Suppressor macrophage (primary cell): Measurements from ENCODE around the gene NOTCH3.

ENCODE experiments used
- DNase-seq, 4 experiments: peaks; one replicate each; pipeline ENCODE4 v3.0.0-alpha.2; 2020 to 2022

NOTCH3 gene

DNA sequence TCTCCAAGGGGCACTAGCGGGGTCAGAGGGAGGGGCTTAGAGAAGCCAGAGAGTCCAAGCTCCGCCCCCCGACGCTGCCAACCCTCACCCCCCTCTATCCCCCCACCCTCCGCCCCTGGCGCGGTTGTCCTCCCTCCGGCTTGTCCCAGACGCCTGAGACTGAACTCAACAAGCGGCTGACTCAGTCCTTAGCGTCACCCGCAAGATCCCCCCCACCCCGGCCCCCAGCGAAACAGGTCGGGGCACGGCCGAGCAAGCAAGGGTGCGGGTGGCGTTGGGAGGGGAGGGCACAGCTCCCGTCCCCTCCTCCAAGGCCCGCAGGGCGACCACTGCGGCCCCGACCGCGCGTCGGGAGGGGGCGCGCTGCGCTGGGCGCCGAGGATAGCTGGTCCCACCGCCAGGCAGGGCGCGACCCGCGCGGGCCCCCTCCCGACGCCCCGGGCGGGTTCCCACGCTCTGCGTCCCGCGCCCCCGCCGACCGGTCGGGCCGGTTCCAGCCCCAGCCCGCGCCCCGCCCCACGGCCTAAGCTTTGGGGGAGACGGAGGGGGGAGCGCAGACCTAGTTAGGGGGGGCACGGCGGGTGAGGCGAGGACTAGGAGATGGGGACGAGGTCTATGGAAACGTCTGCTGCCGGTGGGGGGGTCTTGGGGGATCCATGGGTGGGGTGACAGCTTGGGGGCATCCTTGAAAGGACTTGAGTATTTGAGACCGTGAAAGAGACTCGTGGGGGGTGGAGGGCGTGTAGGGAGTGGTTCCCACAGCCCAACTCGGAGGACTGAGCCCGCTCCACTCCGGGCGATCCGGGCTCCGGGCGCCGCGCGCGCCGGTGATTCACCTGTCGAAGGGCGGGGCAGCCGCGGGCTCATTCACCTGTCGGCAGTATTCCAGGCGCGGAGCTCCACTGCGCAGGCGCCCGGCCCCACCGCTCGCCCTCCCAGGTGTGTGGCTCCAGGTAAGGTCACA, 5.1 kb downstream of the NOTCH3 start:
- DNase-seq: peak; percentile 71 to 81 (median 76)

DNA sequence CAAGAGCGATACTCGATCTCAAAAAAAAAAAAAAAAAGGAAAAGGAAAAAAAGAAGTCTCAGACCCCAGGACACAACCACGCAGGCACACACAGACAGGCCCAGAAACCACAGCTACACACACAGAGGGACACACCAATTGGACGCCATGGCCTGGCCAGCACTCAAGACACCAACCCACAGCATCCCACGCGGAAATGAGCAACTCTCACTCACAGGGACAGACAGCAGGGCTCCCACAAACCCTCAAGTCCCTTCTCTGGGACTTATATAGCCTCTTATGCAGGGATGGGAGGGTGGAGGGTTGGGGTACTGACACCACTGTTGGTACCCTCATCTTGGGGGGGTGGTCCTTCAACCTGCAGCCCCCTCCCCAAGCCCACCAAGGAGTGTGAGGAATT, 5.9 kb downstream of the NOTCH3 start:
- DNase-seq: peak; percentile 82 to 93 (median 90)

DNA sequence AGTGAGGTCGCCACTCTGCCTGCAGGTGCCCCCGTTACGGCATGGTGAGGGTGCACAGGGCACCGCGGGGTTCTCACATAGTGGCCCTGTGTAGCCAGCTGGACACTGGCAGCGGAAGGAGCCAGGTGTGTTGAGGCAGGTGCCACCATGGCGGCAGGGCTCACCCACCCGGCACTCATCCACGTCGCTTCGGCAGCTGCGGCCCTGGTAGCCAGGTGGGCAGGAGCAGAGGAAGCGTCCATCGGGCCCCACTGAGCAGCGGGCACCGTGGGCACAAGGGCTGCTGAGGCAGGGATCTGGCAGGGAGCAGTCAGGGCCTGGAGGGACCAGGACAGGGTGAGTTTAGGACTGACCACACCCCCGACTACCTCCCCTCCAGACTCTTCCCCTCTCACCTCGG, 8.8 kb downstream of the NOTCH3 start:
- no peak for DNase-seq

DNA sequence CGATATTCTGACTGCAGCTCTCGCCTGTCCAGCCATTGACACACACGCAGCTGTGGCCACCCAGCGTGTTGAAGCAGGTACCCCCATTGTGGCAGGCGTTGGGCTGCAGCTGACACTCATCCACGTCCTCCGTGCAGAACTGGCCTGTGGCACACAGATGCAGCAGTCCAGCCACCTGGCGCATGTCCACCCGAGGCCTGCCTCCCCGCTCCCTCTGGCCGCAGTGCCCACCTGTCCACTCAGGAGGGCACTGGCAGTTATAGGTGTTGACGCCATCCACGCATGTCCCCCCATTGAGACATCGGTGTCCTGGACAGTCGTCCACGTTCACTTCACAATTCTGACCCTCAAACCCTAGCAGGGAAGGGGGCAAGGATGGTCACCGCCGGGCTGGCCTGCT, 9.3 kb downstream of the NOTCH3 start:
- no peak for DNase-seq

DNA sequence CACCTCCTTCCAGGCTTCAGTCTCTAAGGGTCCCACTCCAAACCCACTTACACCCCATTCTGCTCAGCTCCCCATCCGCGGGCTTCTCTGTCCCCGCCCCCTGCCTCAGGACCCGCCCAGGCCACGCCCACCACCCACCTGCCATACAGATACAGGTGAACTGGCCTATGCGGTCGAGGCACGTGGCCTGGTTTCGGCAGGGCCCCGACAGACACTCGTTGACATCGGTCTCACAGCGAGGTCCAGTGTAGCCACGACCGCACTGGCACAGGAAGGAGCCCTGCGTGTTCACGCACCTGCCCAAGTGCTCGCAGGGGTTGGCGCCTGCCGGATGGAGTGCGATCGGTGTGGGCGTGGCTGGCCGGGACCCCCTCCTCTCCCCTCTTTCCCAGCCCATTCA, 11.9 kb downstream of the NOTCH3 start:
- DNase-seq: no peak

DNA sequence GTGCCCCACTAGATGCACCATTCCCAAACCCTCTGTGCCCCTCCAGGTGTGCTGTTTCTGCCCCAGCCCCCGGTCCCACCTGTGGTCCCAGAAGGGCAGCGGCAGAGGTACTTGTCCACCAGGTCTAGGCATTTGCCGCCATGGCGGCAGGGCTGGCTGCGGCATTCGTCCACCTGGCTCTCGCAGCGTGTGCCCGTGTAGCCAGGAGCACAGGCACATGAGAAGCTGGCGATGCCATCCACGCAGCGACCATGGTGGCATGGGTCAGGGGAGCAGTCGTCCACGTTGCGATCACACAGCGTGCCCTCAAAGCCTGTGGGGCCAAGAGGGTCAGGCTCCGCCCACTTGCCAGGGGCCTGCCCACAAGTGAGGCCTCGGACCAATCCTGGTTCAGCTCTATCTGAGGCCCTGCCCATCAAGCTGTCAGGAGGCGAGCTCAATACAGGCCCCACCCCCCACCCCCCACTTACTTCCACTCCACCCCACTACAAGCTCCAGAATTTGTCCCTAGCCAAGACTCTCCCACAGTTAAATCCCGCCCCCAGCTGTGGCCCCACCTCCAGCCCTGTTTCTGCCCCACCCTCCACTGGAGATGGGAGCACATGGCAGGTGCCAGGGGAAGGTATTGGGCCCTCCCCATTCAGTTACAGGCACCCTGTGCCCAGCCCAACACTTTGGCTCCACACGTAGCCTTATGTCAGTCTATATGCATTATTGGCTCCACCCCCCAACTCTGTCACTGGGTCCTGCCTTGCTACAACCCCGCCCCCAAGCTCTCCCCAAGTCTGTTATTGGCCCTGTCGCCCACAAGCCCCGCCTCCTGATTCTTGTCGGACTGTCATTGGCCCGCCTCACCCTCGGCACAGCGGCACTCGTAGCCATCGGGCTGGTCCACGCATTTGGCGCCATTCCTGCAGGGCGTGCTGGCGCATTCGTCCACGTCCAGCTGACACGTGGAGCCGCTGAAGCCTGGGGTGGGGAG, 13.5 kb downstream of the NOTCH3 start:
- no peak for DNase-seq

DNA sequence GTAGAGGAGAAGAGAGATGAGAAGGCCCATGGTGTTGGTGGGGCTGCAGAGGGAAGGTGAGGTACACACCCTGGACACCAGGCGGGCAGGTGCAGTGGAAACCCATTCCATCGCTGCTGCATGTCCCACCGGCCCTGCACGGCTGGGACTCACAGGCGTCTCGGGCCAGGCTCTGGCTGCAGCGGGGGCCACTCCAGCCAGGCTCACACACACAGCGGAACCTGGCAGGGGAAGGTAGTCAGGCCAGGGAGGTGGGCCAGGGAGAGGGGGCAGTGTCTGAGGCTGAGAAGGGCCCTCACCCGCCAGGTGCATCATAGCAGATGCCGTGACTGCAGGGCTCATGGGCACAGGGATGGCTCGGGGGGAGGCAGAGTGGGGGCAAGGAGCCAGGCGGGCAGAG, 15.6 kb downstream of the NOTCH3 start:
- DNase-seq: no peak

DNA sequence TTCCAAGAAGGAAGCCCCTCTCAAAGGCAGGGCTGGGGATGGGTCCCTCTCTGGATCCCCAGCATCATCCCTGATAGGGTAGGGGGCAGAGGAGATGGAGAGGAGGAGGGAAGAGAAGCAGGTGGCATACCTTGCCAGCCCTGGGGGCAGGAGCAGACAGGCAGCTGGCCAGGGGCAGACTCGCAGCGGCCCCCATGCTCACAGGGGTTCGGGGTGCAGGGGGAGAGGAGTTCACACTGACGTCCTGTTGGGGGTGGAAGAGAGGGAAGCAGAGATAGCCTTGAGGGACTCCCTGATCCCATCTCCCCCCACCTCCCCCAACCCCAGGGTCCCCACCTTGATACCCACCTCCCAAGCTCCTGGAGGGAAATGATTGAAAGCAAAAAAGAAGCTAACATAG, 16.0 kb downstream of the NOTCH3 start:
- DNase-seq: no peak

DNA sequence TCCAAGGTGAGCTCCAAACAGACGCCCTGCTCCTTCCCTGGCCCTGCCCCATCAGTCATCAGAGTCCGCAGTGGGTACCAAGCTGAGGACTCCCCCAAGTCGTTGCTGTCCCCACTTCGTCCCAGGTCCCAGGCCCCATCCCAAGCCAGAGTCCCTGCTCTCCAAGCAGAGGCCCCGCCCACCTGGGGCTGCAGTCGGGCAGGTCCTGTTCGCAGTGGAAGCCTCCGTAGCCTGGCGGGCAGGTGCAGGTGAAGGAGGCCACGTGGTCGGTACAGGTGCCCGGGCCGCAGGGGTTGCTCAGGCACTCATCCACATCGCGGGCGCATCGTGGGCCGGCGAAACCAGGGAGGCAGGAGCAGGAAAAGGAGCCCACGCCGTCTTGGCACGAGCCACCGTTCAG, 19.4 kb downstream of the NOTCH3 start:
- no peak for DNase-seq

DNA sequence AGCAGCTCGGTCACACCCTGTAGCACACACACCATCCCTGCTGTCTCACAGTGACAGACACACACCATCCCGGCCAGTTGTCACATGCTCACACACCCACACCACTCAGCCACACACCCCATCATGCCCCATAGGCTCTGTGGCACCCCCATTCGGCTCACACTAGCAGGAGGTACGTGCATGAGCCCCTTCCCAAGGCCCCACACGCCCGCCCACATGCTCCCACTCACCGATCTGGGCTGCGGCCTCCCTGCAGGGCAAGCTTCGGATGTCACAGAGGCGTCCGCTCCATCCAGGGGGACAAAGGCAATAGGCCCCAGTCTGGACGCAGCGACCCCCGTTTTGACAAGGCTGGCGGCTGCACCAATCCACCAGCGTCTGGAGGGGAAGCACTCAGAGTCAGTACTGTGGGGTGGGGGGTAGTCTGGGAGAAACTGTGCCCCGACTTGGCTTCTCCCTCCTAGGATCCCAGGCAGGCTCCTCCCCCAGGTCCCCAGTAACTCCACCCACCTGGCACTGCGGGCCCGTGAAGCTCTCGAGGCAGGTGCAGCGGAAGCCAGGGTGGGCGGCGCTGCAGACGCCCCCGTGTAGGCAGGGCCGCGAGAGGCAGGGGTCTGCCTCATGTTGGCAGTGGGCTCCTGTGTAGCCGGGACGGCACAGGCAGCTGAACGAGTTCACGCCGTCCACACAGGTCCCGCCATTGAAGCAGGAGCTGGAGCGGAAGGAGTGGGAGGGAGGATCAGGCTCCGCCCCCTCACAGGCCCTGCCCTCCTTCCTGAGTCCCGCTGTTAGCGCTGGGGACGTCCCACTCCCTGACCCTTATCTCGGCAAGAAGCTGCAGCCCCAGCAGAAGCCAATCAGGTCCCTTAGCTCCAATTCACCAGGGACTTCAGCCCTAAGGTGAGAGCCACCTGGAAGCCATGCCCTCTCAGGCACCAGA, 20.1 kb downstream of the NOTCH3 start:
- DNase-seq: peak in 1 of 4 experiments; percentile 38

DNA sequence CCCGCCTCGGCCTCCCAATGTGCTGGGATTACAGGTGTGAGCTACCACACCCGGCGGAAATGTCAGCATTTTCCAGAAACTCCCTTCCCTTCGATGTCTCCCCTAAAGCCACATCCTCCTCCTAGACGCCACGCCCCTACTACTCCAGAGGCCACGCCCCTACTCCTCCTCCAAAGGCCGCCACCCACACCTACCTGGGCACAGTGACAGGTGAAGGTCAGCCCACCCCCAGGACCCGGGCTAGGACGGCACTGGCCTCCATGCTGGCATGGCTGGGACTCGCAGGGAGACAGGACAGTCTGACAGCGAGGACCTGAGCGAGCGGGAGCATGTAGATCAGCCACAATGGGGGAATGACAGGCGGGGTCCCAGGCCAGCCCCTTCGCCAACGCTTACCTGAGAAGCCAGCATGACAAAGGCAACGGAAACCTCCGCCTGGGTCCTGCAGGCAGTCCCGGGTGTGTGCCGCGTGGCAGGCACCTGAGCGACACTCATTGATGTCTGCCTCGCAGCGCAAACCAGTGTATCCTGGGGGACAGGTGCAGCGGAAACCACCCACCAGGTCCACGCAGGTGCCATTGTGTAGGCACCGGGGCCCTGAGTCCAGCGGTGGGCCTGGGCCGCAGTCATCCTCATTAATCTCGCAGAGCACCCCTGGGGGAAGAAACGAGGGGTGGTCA, 22.0 kb downstream of the NOTCH3 start:
- no peak for DNase-seq

DNA sequence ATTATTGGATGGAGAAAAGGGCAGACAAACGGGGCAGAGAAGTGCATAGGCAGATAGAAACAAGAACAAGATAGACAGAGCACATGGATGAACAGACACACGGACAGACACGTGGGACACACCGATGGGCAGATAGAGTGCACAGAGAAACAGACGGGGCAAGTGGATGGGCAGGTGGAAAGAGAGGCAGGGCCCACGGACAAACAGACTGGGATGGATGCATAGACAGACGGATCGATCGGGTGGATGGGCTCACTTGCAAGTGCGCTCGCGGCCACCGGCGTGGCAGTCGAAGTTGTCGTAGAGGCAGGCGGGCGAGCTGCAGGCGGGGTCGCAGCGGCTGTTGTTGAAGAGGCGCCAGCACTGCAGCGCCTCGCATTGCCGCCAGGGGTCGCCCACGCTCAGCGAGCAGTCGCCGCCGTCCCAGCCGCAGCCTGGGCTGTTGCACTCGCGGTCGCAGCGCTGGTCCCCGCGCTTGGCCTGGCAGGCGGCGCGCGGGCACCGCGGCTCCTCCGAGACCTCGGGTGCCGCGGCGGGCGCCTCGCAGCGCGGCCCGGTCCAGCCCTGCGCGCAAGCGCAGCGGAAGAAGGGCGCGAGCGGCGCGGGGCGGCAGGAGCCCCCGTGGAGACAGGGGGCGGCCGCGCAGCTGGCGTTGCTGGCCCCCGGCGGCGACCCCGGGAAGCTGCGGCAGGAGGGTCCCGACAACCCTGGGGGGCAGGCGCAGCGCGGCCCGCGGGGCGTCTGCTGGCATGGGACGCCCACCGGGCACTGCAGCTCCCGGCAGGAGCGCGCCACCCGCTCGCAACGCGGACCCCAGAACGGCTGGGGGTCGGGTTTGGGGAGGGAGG, 23.3 kb downstream of the NOTCH3 start:
- peak; percentile 90 to 95 (median 94) for DNase-seq

DNA sequence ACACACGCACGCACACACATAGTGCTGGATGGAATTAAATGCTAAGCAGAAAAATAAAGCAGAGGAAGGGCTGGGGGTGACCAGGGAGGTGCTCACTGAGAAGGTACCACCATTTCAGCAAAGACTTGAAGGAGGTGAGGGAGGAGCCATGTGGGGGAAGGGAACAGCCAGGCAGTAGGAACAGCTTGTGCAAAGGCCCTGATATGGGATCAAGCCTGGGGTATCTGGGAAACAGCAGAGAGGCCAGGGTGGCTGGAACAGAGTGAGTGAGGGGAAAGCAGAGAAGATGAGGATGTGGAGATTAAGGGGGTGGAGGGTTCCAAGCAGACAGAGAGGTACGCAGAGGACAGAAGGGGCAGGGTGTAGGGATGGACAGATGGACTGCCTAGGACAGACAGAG, 25.2 kb downstream of the NOTCH3 start:
- DNase-seq: no peak

DNA sequence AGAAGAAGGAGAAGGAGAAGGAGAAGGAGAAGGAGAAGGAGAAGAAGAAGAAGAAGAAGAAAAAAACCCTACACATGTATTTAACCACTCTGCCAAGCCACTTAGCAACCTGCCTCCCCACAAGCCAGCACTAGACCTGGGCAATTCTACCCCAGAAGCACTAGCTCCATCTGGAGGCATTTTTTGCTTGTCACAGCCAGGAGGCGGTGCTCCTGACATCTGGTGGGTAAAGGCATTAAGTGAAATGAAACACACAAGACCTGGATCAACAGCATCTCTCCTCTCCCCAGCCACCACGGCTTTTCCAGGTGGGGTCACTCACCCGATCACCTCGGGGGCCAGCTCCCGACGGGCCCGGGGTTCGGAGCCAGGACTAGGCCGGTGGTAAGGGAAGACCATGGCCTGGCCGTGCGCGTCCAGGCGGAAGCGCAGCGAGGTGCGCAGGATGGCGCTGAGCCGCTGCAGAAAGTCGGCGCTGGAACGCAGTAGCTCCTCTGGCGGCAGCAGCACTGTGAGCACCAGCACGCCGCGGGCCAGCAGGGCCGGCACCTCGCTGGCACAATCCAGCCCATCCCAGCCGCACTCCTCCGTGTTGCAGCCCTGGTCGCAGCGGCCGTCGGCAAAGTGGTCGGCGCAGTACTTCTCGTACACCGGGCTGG, 26.9 kb downstream of the NOTCH3 start:
- peak; percentile 17 to 69 (median 48) for DNase-seq

DNA sequence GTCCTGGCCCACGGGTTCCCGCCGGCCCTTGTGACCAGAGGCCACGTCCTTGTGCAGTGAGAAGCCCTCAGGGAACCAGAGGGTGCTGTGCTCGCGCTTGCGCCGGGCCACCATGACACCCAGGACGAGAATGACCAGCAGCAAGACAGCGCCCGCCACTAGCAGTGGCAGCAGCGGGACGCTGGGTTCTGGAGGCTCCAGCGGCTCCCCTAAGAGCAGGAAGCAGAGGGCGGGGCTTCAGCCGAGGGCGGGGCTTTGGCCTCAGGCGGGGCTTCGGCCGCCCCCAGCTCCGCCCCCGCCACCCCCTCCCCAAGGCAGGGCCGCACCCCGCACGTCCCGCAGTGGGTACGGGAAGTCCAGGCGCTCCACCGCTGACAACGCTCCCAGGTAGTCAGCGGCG, 30.4 kb downstream of the NOTCH3 start:
- no peak for DNase-seq

DNA sequence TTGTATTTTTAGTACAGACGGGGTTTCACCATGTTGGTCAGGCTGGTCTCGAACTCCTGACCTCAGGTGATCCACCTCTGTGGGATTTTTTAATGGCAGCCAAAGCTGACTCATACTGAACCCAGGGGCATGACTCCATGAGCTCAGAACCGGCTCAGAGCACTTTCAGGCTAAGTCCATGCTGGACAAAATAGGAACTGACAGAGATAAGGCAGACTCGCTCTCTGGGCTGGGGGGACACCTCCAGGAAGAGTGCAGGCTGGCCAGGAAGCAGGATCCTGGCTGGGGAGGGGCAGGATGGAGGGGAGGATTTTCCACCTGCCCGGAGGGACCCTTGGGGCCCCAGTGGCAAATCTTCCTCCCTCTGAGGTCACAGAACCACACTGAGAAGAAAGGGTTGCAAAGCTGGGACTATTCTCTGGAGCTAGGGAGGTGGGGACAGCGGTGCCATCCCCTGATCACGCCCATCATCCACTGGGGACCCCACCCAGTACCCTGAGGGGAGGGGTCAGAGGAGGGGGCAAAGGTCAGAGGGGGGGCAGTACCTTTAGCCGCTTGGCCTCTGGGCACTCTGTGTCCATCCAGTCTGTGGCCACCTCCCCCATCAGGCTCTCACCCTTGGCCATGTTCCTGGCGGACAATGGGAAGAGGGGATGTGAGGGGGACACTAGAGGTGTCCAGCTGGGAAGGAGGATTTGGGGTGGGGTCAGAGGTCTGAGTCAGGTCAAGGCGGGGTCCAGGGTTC, 31.1 kb downstream of the NOTCH3 start:
- no peak for DNase-seq

DNA sequence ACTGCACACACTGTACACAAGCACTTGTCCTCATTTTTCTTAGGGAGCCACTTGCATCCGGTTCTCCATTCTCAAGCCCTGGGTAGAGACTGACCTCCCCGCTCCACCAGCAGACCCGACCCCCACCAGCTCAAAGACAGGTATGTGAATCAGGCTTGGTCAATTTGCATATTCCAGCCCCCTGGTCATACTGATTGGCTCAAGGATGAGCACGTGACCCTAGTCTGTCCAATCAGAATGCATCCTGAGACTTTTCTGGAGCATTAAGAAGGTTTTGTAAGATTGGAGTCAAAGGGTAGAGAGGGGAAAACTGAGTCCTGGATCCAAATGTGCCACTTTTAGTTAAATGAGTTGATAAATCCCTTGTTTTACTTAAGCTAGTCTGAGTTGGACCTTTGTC, 34.1 kb downstream of the NOTCH3 start:
- DNase-seq: no peak

DNA sequence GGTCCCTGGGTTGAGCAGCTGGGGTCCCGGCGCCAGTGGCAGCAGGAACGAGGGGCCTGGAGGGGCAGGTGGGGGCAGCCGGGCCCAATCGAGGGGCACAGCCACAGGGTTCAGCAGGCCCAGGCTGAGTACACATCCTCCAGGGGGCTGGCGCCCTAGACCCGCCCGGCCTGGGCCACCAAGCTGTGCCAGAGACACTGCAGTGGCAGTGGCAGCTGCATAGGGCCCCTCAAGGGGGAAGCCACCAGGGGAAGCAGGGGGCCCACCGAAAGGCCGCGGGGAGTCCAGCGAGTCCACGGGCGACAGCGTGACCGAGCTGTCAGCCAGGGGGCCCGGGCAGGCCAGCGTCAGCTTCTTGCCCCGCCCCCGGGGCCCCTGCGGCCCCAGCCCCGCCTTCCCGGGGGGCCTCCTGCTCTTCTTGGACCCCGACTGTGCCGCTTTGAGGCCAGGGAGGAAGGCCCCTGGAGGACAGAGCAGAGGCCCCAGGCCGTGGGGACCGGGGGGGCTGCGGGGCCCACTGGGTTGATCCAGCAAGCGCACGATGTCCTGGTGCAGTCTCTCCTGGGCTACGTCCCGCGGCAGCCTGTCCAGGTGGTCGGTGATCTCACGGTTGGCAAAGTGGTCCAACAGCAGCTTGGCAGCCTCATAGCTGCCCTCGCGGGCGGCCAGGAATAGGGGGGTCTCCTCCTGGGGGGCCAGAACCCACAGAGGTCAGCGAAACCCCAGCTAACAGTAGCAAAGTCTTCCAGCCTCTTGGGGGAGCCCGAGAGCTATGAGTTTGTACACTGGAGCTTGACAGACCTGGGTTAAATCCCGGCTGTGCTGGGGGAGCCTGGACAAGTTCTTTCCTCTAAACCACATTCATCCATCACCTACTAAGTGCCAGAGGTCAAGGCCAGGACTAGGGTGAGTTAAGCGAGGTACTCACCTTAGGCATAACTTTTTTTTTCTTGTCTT, 39.5 kb downstream of the NOTCH3 start:
- no peak for DNase-seq
